Measurements from ENCODE around the gene DLGAP1.

- TF ChIP-seq, protein P1, sequence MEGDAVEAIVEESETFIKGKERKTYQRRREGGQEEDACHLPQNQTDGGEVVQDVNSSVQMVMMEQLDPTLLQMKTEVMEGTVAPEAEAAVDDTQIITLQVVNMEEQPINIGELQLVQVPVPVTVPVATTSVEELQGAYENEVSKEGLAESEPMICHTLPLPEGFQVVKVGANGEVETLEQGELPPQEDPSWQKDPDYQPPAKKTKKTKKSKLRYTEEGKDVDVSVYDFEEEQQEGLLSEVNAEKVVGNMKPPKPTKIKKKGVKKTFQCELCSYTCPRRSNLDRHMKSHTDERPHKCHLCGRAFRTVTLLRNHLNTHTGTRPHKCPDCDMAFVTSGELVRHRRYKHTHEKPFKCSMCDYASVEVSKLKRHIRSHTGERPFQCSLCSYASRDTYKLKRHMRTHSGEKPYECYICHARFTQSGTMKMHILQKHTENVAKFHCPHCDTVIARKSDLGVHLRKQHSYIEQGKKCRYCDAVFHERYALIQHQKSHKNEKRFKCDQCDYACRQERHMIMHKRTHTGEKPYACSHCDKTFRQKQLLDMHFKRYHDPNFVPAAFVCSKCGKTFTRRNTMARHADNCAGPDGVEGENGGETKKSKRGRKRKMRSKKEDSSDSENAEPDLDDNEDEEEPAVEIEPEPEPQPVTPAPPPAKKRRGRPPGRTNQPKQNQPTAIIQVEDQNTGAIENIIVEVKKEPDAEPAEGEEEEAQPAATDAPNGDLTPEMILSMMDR (IDR thresholded peaks at IDR 0.05) = no peak
- TF ChIP-seq ZFX (IDR thresholded peaks at IDR 0.05; ENCODE audit: borderline replicate concordance) = no peak
Measured at GRCh38 chr18:3713166-3713565, 741.9 kb downstream of the DLGAP1 start.
